SU-DHL-6 (cell line): ENCODE data around the gene INAVA.

Source experiments
- H2AFZ ChIP-seq: fragments of 200-600 bp; sonication (generic); 2 replicates; pipeline ENCODE4 v1.6.1; 2014; ENCODE audit warnings: low read depth, mild to moderate bottlenecking, moderate library complexity, mixed read lengths, antibody characterized with exemption, low read length; ENCODE audit not compliant: severe bottlenecking
- H3F3A ChIP-seq: fragments of 200-600 bp; shearing (Covaris generic); 2 replicates; pipeline ENCODE4 v1.6.0; 2016; ENCODE audit warnings: antibody characterized with exemption, mild to moderate bottlenecking; ENCODE audit not compliant: insufficient read depth
- H3K27ac ChIP-seq: fragments of 200-600 bp; sonication (generic); 2 replicates; pipeline ENCODE4 v1.5.1; 2016; ENCODE audit warnings: low read depth, mild to moderate bottlenecking, low read length, moderate library complexity, mixed read lengths
- H3K27me3 ChIP-seq: fragments of 200-600 bp; sonication (generic), shearing (Covaris generic); 2 replicates; pipeline ENCODE4 v1.6.0; 2014; ENCODE audit warnings: mild to moderate bottlenecking, low read length
- H3K36me3 ChIP-seq: fragments of 200-600 bp; sonication (generic); 2 replicates; pipeline ENCODE4 v1.6.1; 2014; ENCODE audit warnings: mild to moderate bottlenecking, low read length, mixed read lengths
- H3K4me2 ChIP-seq: fragments of 300-600, 200-600 bp; shearing (Covaris generic), sonication (generic); 2 replicates; pipeline ENCODE4 v1.6.0; 2014; ENCODE audit warnings: low read length, low read depth, mild to moderate bottlenecking; ENCODE audit not compliant: poor library complexity, severe bottlenecking
- H3K4me3 ChIP-seq: fragments of 200-600 bp; sonication (generic); 2 replicates; pipeline ENCODE4 v1.5.1; 2014; ENCODE audit warnings: antibody characterized with exemption, low read length, mild to moderate bottlenecking, mixed read lengths; ENCODE audit not compliant: insufficient read depth, poor library complexity, severe bottlenecking
- H3K79me2 ChIP-seq: fragments of 200-600 bp; sonication (generic); 2 replicates; pipeline ENCODE4 v1.6.1; 2014; ENCODE audit warnings: mild to moderate bottlenecking, low read length, moderate library complexity; ENCODE audit not compliant: insufficient read depth
- H3K9ac ChIP-seq: fragments of 200-600 bp; sonication (generic); 2 replicates; pipeline ENCODE4 v1.7.0; 2014; ENCODE audit warnings: mild to moderate bottlenecking, low read length
- H3K9me2 ChIP-seq: fragments of 200-600 bp; sonication (generic); replicated peaks from 2 replicates; pipeline ENCODE4 v1.6.1; 2014; ENCODE audit warnings: low read length; ENCODE audit not compliant: insufficient read depth
- H3K9me3 ChIP-seq: fragments of 200-600 bp; sonication (generic); 2 replicates; pipeline ENCODE4 v1.6.1; 2014; ENCODE audit warnings: low read length, mixed read lengths; ENCODE audit not compliant: insufficient read depth
- H4K20me1 ChIP-seq: fragments of 200-600 bp; sonication (generic); 2 replicates; pipeline ENCODE4 v1.6.1; 2014; ENCODE audit warnings: low read depth, mild to moderate bottlenecking, antibody characterized with exemption, low read length, moderate library complexity, mixed read lengths
- EZH2phosphoT487 ChIP-seq: fragments of 200-600 bp; sonication (generic), shearing (Covaris generic); conservative IDR thresholded peaks from 2 replicates; pipeline ENCODE4 v1.6.1; 2018; ENCODE audit warnings: mild to moderate bottlenecking, antibody characterized with exemption, low read length, moderate library complexity, mixed read lengths
- TF ChIP-seq, protein P1 (sequence below): fragments of 200-600 bp; sonication (generic); IDR thresholded peaks from one replicate; pipeline ENCODE4 v1.5.1; 2017; ENCODE audit warnings: antibody characterized with exemption, mild to moderate bottlenecking, low read length, moderate library complexity; ENCODE audit not compliant: insufficient read depth, poor library complexity, severe bottlenecking

INAVA gene, protein sequence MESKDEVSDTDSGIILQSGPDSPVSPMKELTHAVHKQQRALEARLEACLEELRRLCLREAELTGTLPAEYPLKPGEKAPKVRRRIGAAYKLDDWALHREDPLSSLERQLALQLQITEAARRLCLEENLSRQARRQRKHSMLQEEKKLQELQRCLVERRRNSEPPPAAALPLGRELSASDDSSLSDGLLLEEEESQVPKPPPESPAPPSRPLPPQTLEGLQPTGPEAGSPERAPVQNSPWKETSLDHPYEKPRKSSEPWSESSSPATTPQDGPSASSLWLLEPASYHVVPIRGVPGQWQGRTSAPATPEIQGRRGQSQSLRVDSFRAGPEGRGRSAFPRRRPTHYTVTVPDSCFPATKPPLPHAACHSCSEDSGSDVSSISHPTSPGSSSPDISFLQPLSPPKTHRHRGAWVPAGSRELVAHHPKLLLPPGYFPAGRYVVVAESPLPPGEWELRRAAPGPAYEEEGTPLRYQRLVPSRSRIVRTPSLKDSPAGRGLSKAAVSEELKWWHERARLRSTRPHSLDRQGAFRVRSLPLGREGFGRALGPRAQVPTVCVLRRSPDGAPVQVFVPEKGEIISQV

DNA sequence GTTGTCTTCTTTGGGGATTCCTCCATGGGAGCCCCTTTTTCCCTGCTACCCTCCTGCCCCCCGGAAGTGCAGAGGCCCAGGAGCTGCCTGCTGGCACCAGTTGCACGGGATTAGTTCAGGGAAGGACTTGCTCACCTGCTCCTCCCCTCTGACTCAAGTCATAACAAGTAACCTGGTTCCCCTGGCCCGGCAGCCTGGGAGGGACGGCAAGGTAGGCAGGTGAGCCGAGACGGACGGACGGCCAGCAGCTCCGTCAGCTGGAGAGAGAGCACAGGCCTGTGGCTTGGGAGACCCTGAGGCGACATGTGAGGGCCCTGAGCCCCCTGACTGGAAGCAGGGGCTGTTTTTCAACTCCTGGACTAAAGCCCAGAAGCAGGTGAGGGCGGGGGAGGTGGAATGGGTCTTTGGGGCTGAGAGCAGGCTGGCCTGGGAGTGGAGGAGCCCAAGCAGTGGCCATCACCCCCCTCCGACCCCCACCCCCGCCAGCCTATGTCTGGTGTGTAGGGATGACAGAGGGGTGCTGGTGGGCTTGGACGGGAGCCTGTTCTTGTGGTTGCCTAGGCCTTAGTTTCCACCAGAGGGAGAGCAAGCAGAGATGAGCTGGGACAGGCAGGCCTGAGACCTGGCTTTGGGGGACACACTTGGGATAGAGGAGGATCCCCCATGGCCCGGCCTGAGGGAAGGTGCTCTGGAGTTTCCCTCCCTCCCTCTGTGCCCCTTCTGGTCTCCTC lies at the start of gene INAVA:
Gene INAVA, plus strand, starts transcription at position 189 of the 731 bp plus-strand sequence. CDS start 3,501 bp downstream, outside the sequence.
- Histone ChIP-seq H3K4me3 (no peak within 1 kb of the TSS), H4K20me1 (no peaks in the 10 kb centered on the region), H3K9me2 (no peaks in the 10 kb centered on the region), H3K79me2 (no peaks in the 10 kb centered on the region), H3K27ac (no peak within 1 kb of the TSS), H3K27me3 (no peaks in the 10 kb centered on the region), H3K9ac (no peak within 1 kb of the TSS), H3K9me3 (no peaks in the 10 kb centered on the region), H3F3A (no peaks in the 10 kb centered on the region), H2AFZ (no peak within 1 kb of the TSS), H3K4me2 (no peak within 1 kb of the TSS), H3K36me3 (no peaks in the 10 kb centered on the region)
- no peak for TF ChIP-seq EZH2phosphoT487
- TF ChIP-seq, protein P1, sequence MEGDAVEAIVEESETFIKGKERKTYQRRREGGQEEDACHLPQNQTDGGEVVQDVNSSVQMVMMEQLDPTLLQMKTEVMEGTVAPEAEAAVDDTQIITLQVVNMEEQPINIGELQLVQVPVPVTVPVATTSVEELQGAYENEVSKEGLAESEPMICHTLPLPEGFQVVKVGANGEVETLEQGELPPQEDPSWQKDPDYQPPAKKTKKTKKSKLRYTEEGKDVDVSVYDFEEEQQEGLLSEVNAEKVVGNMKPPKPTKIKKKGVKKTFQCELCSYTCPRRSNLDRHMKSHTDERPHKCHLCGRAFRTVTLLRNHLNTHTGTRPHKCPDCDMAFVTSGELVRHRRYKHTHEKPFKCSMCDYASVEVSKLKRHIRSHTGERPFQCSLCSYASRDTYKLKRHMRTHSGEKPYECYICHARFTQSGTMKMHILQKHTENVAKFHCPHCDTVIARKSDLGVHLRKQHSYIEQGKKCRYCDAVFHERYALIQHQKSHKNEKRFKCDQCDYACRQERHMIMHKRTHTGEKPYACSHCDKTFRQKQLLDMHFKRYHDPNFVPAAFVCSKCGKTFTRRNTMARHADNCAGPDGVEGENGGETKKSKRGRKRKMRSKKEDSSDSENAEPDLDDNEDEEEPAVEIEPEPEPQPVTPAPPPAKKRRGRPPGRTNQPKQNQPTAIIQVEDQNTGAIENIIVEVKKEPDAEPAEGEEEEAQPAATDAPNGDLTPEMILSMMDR, result no peak

DNA sequence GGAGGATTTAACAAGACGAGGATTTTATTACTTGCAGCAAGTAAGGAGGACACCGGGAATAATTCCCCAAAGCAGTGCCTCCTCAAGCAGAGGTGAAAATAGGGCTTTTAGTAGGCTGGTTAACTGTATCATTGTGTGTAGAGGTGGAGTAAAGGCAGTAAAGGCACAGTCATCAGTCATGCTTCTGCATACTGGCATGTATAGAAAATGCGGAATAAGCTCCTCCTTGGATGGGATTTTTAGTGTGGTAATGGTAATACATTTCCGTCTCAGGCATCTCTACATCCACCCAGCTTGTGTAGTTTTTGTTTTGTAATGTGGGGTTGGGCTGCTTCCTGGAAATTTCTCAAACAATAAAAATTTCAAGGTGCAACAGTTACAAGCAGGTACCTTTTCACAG lies 49.3 kb upstream of the INAVA start:
- Histone ChIP-seq H3K9me3 (no peaks in the 10 kb centered on the region), H3K36me3 (no peaks in the 10 kb centered on the region), H2AFZ (no peak overlapping the region), H3K4me3 (no peak overlapping the region), H4K20me1 (no peaks in the 10 kb centered on the region), H3K9me2 (no peaks in the 10 kb centered on the region), H3K27ac (no peak overlapping the region), H3K27me3 (no peaks in the 10 kb centered on the region), H3K9ac (no peak overlapping the region), H3K4me2 (no peak overlapping the region), H3K79me2 (no peaks in the 10 kb centered on the region), H3F3A (no peaks in the 10 kb centered on the region)
- TF ChIP-seq EZH2phosphoT487, result no peak
- TF ChIP-seq, protein P1, result no peak

DNA sequence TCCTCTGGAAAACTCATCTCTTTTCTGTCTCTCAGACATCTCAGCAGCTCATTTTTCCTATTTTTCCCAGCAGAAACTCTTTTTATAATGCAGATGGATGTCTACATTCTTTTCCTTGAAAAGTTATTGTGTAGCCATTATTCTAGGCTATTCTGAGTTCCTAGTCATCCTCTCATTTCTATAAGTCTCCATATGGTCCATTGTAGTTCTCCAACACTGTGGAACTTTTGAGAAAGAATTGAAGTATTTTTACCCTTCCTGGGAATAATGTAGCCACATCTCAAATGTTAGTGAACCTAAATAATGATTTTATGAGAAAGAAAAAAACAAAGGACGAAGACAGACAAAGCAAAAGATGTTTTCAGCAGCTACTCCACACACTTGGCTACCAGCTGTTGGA lies 48.3 kb upstream of the INAVA start:
- H3K36me3 ChIP-seq, result no peaks in the 10 kb centered on the region

More for the DNA sequence above, 48.3 kb upstream of the INAVA start:
- H3F3A ChIP-seq, result no peaks in the 10 kb centered on the region
- no peaks in the 10 kb centered on the region for H4K20me1 ChIP-seq
- no peak for TF ChIP-seq EZH2phosphoT487
- TF ChIP-seq, protein P1, result no peak
- H3K9ac ChIP-seq, result no peak overlapping the region
- H3K9me2 ChIP-seq, result no peaks in the 10 kb centered on the region
- no peak overlapping the region for H3K27ac ChIP-seq
- no peak overlapping the region for H2AFZ ChIP-seq
- no peaks in the 10 kb centered on the region for H3K79me2 ChIP-seq
- no peaks in the 10 kb centered on the region for H3K9me3 ChIP-seq
- no peak overlapping the region for H3K4me2 ChIP-seq
- H3K27me3 ChIP-seq, result no peaks in the 10 kb centered on the region
- H3K4me3 ChIP-seq, result no peak overlapping the region
